Vagina (tissue), 2 donors: Measurements from ENCODE around the gene BUB1. TPM values are rescaled to one million over a fixed set of nuclear protein-coding genes. Genes with fewer than 3 reads are reported as not detected.
"Not testable (repeated sequence)": the region's sequence is repeated elsewhere in the genome, so short reads cannot be mapped to it uniquely, and the experiment has no call there.

Experiments
- DNase-seq, 2 donors: peaks; one replicate each; pipeline ENCODE4 v3.0.0-alpha.2; 2017; ENCODE audit errors: extremely low spot score in 2 of 2
- H3K27ac ChIP-seq: fragments of 200-600 bp; sonication (generic); one replicate; pipeline ENCODE4 v1.5.1; 2019
- H3K27me3 ChIP-seq: fragments of 200-600 bp; sonication (generic); one replicate; pipeline ENCODE4 v1.5.1; 2019
- H3K36me3 ChIP-seq, 2 donors: fragments of 200-600 bp; sonication (generic); one replicate each; pipeline ENCODE4 v1.5.1; 2017 to 2019
- H3K4me1 ChIP-seq: fragments of 200-600 bp; sonication (generic); one replicate; pipeline ENCODE4 v1.5.1; 2019
- H3K4me3 ChIP-seq, 2 donors: fragments of 200-600 bp; sonication (generic); 1 replicate in 1 of 2; 2 replicates in 1 of 2; pipeline ENCODE4 v1.5.1; 2016 to 2019
- H3K9me3 ChIP-seq: fragments of 200-600 bp; sonication (generic); one replicate; pipeline ENCODE4 v1.5.1; 2019
- intact Hi-C: fragments of 100-400 bp; cut with DNase I; formaldehyde crosslinking; loops from one replicate; pipeline ENCODE4 v1.15.1; 2023
- total RNA-seq: library from RNA; depleted of rRNA; stranded (reverse); fragments of >200 nt; gene quantifications from one replicate; pipeline ENCODE4 v1.2.3, GENCODE V29; 2016

The BUB1 gene
- total RNA-seq, 1 donor from 2014 or later = 5.4 TPM

DNA sequence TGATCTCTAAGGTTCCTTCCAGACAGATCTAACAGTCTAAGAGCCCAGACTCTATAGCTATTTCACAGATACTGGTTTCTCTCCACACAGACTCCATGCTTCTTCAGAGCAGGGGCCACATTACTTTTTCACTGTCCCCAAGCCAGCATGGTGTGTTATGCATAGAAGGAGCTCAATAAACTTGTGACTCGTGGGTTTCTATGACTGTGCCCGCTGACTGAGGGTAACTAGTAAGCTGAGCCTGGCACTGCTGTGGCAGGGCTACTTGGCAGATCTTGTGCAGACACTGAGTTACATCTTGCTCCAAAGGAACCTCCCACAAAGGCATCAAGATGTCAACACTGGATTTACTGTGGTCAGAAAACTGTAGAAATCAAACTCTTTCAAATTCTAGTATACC lies 85.9 kb downstream of the BUB1 start:
- H3K9me3 ChIP-seq, H3K4me1 ChIP-seq, H3K4me3 ChIP-seq, H3K27ac ChIP-seq, H3K27me3 ChIP-seq, DNase-seq, H3K36me3 ChIP-seq, intact Hi-C loops: not testable (repeated sequence)

DNA sequence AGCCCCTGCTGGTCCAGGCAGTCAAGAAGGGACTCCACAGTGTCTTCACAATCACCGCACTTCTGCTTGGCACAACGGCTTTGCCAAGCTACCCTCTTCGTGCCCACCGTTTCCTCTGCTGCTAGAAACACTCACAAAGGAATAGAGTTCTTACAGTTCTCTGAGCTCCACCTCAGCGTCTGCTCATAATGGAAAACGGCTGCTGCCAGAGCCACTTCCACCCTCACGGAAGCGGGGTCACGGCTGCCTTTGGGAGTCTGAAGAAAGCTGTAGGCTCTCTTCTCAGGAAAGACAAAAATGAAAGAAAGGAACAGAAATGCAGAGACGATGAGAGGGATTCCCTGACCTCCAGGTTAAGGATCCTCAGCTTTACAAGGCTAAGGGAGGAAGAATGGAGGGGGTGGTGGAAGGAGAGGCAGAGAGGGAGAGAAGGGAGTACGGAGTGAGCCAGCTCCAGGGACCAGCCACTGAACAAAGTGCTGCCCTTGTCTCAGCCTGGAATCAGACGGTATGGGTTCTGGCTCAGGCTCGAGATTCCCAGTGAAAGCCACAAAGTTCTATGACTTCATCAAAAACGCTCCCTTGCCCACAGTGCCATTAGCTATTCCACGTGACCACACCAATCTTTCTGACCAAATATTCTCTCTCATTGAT lies 88.1 kb downstream of the BUB1 start:
- intact Hi-C loops, H3K4me1 ChIP-seq, H3K4me3 ChIP-seq: not testable (repeated sequence)

DNA sequence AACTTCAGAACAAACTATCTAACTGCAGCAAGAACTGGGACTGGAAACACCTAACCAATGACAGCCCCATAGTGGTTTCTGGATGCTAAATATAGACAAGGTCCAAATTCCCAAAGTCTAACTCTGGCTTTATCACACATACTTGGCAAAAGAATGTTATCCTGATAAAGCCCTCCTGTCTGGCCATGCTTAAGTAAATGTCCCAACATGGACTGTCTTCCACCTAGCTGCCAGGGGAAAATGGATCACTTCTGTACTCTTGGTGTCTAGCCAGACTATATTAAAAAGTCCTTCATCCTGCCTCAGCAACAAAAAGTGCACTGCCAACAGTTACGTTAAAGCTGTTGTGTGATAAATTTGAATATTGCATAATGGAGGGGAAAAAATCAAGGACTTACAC lies 89.3 kb downstream of the BUB1 start:
- DNase-seq, H3K36me3 ChIP-seq, H3K9me3 ChIP-seq, H3K4me3 ChIP-seq, H3K27me3 ChIP-seq, H3K27ac ChIP-seq, H3K4me1 ChIP-seq, intact Hi-C loops: not testable (repeated sequence)

More for the DNA sequence above, 88.1 kb downstream of the BUB1 start:
- H3K9me3 ChIP-seq, H3K36me3 ChIP-seq, H3K27ac ChIP-seq, DNase-seq, H3K27me3 ChIP-seq: not testable (repeated sequence)

Other genes starting within 250 kb of the BUB1 start
- gene LIMS4, start 205.2 kb downstream of the BUB1 start, total RNA-seq = 1.5 TPM
- 42.5 TPM for gene RGPD6, start 100.8 kb downstream of the BUB1 start, total RNA-seq
- gene ACOXL, start 54.5 kb upstream of the BUB1 start, total RNA-seq = not detected